HUES6 (cell line): ENCODE measurements around the gene CCNY.
"Not testable (repeated sequence)": the region's sequence is repeated elsewhere in the genome, so short reads cannot be mapped to it uniquely, and the experiment has no call there.

Experiments used
- H3K27ac ChIP-seq: 2 replicates; pipeline ENCODE4 v1.7.0; 2013; ENCODE audit warnings: low read depth, mild to moderate bottlenecking, low read length, inconsistent platforms
- H3K27me3 ChIP-seq: 2 replicates; pipeline ENCODE4 v1.6.1; 2013; ENCODE audit warnings: low read length; ENCODE audit not compliant: control insufficient read depth, insufficient read depth
- H3K36me3 ChIP-seq: 2 replicates; pipeline ENCODE4 v1.6.1; 2013; ENCODE audit warnings: low read length; ENCODE audit not compliant: control insufficient read depth, insufficient read depth
- H3K4me1 ChIP-seq: 2 replicates; pipeline ENCODE4 v1.6.1; 2013; ENCODE audit warnings: low read length; ENCODE audit not compliant: control insufficient read depth, insufficient read depth
- H3K4me3 ChIP-seq: 2 replicates; pipeline ENCODE4 v1.5.1; 2013; ENCODE audit warnings: low read depth, low read length
- H3K9ac ChIP-seq: one replicate; pipeline ENCODE4 v1.6.1; 2013; ENCODE audit warnings: mild to moderate bottlenecking, low read length
- H3K9me3 ChIP-seq: 2 replicates; pipeline ENCODE4 v1.6.1; 2013; ENCODE audit warnings: low read depth, low read length; ENCODE audit not compliant: control insufficient read depth, insufficient read depth

CCNY gene

DNA sequence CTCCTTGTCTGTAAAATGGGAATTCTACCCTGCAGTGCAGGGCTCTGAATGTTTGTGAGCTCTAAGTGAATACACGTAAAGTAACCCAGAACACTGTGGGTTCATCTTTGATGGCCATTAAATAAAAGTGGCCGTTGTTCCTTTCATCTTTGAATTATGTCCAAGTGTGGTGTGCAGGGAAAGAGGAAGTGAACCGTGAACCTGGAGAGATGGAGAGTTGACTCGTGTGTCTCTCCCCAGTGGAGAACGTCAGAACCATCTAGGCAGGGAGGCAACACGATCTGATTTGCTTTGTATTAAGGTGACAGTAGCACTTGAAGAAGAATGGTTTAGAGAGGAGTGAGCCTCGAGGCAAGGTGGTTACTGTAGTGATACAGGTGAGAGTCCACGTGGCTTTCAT, 175.3 kb downstream of the CCNY start:
- Histone ChIP-seq H3K27me3 (no peaks in the 10 kb centered on the region), H3K4me3 (no peak overlapping the region), H3K36me3 (peaks cover 3% of the 10 kb centered on the region; the same call in 1 of the 2 replicates), H3K9ac (no peak overlapping the region), H3K4me1 (no peaks in the 10 kb centered on the region), H3K9me3 (no peaks in the 10 kb centered on the region), H3K27ac (no peak overlapping the region)

DNA sequence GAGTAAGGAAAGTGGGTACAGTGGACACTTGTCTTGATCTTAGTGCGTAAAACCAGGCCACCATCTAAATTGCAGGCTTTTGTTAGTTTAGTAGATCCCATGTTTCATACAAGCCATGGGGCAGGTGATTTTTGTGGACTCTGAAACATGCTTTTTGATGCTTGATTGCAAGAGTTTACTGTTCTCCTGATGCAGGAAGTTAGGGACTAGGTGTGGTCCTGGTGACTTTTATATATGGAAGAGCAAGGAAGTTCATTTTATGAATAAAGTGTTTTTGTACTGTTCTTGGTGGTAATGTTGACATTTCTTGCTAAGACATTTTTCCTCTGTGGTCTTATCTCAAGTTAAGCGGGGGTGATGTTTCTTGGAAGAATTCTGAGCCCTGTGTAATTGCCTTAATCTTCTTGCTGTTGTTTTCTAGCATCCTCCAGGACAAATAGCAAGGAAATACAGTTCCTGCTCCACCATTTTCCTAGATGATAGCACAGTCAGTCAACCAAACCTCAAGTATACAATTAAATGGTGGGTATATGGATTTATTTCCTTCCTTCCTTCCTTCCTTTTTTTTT, 179.9 kb downstream of the CCNY start:
- no peak overlapping the region for H3K9ac ChIP-seq
- H3K4me3 ChIP-seq, result no peak overlapping the region
- H3K27ac ChIP-seq, result no peak overlapping the region
- no peaks in the 10 kb centered on the region for H3K36me3 ChIP-seq
- H3K4me1 ChIP-seq, result peaks cover 20% of the 10 kb centered on the region
- no peaks in the 10 kb centered on the region for H3K27me3 ChIP-seq
- H3K9me3 ChIP-seq, result no peaks in the 10 kb centered on the region

DNA sequence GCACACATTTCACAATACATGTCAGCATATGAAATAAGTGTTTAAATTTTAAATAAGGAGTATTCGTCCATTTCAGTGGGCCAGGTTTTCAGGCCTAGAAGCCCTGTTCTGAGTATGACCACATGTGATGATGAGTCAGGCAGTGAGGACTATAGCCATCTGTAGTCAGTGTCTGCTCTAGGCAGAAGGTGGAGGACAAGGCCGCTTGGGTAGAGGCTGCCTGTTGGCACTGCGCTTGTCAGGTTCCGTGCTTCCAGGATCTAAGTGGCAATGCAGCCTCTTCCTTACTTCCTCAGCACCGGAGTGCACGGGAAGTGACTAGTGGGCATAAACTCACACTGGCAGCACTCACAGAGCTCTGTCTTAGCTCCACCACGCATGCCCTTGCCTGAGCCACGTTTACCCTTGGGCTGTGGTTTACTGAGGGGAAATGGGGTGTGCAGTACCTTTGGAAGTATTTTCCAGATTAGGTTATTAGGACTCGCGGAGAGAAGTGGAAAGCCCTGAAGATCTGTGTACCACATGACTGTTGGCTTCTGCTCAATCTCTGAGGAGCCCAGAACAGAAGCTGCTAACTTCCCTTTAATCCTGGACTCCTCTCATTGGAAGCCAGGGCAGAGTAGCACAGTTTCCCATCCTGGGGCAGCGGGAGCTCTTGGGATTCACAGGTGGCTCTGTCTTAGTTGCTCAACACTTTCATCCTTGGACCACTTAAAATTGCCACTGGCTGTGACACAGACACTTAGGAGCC, 181.3 kb downstream of the CCNY start:
- Histone ChIP-seq H3K27me3 (no peaks in the 10 kb centered on the region), H3K9me3 (no peaks in the 10 kb centered on the region), H3K27ac (no peak overlapping the region), H3K9ac (no peak overlapping the region), H3K36me3 (no peaks in the 10 kb centered on the region), H3K4me3 (no peak overlapping the region), H3K4me1 (peaks cover 20% of the 10 kb centered on the region)

DNA sequence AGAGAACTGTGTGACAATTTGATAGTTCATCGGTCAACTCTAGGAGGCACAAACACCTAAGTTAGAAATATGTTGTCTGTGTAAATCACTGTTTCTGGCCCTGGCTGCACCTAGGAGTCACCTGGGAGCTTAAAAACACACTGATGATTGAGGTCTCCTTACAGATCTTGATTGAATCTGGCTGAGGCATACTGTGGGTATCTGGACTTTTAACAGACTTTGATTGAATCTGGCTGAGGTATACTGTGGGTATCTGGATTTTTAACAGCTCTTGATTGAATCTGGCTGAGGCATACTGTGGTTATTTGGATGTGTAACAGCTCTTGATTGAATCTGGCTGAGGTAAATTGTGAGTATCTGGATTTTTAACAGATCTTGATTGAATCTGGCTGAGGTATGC, 181.9 kb downstream of the CCNY start:
- H3K27me3 ChIP-seq, H3K4me3 ChIP-seq, H3K9ac ChIP-seq, H3K27ac ChIP-seq, H3K36me3 ChIP-seq, H3K9me3 ChIP-seq: not testable (repeated sequence)
- H3K4me1 ChIP-seq, result peaks cover 20% of the 10 kb centered on the region

DNA sequence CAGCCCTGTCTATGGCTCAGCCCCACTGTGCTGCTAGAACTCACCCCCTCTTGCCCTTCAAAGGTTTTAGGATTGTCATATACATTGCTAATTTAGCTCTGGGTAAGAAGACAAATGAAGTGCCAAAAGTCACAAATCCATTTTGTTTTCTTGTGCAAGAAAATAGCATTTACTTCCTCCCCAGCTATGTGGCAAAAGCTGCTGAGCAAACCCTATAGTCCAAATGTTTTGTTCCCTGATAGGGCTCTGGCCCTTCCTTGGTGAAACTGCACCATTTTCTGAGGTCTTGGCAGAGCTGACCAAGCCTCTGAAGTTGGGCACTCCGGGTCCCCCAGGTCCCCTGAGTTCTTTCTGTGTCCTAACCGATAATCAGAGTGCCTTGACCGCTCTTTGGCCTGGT, 184.7 kb downstream of the CCNY start:
- H3K27me3 ChIP-seq, result no peaks in the 10 kb centered on the region
- H3K27ac ChIP-seq, result no peak overlapping the region
- no peak overlapping the region for H3K4me3 ChIP-seq
- H3K9me3 ChIP-seq, result no peaks in the 10 kb centered on the region
- H3K9ac ChIP-seq, result no peak overlapping the region
- H3K4me1 ChIP-seq, result peaks cover 20% of the 10 kb centered on the region
- H3K36me3 ChIP-seq, result no peaks in the 10 kb centered on the region

DNA sequence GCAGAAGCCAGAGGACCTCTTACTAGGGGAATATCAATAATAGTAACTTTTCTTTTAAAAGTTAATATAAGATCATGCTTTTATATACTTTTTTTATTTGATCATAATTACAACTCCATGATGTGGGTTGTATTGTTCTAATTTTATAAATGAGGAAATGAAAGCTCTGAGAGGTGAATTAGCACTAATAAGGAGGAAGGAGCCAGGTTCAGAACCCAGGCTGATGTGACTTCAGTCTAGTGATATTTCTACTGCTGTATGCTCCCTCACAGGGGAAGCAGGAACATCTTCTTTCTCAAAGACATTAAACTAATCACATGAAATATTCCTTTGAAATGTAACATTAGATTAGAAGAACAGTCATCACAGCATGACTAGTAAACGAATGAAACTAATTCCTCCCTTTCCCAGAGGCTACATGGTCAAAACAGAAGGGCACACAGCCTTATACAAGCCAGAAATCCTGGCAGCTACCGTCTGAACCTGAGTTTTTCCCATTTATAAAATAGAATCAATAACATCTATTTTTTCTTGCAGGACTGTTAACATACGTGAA, 187.4 kb downstream of the CCNY start:
- Histone ChIP-seq H3K9me3 (no peaks in the 10 kb centered on the region), H3K4me3 (no peak overlapping the region), H3K27ac (no peak overlapping the region), H3K36me3 (no peaks in the 10 kb centered on the region), H3K9ac (no peak overlapping the region), H3K4me1 (peaks cover 20% of the 10 kb centered on the region), H3K27me3 (no peaks in the 10 kb centered on the region)

DNA sequence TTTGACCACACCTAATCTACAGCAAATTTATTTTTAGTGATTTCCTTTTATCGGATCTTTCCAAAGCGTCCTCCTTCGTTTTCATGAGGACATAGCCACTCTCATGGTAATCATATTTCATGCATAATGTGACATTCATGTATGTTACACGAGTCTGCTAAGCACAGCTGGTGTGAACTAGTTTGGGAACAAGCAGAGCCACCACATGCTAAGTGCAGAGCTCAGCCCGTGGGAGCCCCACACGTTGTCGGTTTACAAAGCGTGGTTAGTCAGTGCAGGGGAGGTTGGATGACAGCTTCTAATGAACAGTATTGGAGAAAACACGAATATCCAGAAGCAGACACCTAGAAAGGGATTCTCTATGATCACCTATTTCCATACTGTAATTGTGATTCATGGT, 190.4 kb downstream of the CCNY start:
- no peak overlapping the region for H3K9ac ChIP-seq
- H3K27ac ChIP-seq, result no peak overlapping the region
- no peaks in the 10 kb centered on the region for H3K9me3 ChIP-seq
- no peaks in the 10 kb centered on the region for H3K4me1 ChIP-seq
- H3K27me3 ChIP-seq, result no peaks in the 10 kb centered on the region
- H3K4me3 ChIP-seq, result no peak overlapping the region
- peaks cover 16% of the 10 kb centered on the region for H3K36me3 ChIP-seq

DNA sequence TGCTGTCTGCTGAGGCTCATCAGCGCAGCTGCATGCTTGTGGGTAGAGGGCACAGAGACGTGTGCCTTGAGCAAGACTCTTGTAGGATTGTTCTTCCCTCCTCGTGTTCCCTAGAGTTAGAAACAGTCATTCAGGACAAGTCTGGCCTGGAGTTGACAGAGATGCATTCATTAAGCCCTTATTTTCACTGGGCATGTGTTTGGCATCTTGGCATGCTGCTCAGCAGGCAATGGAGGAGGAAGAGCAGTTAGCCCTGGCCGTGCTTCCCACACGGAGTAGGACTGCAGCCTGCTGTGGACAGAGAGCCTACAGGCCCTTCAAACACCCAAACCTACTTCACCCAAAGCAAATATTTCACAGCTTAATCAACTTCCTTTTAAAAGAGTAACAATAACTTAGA, 195.8 kb downstream of the CCNY start:
- Histone ChIP-seq H3K27ac (no peak overlapping the region), H3K9ac (no peak overlapping the region), H3K9me3 (peaks cover 22% of the 10 kb centered on the region), H3K4me1 (no peaks in the 10 kb centered on the region), H3K4me3 (no peak overlapping the region), H3K36me3 (peaks cover 61% of the 10 kb centered on the region), H3K27me3 (no peaks in the 10 kb centered on the region)

DNA sequence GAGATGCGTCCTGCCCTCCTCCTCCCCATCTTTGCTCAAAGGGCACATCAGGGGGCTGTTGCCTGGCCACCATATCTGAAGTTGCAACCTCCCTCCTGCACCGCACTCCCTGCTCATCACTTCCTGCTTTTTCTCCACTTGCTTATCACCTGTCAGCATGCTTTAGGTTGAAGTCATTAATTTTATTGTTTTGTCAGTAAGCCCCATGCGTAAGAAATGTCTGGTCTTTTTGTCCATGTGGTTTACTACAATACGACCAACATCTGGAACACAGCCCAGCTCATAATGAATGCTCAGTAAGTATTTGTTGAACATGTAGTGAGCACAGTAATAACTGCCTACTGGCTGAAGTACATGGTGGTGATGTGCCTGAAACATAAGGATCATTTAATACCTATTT, 197.3 kb downstream of the CCNY start:
- Histone ChIP-seq H3K27ac (no peak overlapping the region), H3K4me1 (no peaks in the 10 kb centered on the region), H3K27me3 (no peaks in the 10 kb centered on the region), H3K36me3 (peaks cover 67% of the 10 kb centered on the region), H3K9me3 (peaks cover 30% of the 10 kb centered on the region), H3K4me3 (no peak overlapping the region), H3K9ac (no peak overlapping the region)

DNA sequence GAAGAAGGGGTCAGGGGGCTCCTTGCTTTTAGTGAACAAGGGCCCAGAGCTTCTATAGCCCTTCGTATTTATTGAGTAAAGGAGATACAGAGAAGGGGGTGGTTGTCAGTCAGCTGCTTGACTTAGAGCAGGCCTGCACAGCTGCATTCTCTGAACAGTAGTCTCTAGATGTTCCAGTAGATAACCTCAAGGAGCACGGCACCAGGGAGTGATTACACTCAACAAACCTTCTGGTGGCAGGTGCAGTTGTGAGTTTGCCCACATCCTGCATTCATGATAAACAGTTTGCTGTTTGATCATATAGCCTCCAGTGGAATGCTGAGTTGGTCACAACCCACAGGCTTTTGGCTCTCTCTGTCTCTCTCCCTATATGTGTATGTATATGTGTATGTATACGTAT, 198.8 kb downstream of the CCNY start:
- Histone ChIP-seq H3K27me3 (no peaks in the 10 kb centered on the region), H3K27ac (no peak overlapping the region), H3K9me3 (peaks cover 30% of the 10 kb centered on the region), H3K9ac (no peak overlapping the region), H3K4me1 (no peaks in the 10 kb centered on the region), H3K4me3 (no peak overlapping the region), H3K36me3 (peaks cover 64% of the 10 kb centered on the region)

DNA sequence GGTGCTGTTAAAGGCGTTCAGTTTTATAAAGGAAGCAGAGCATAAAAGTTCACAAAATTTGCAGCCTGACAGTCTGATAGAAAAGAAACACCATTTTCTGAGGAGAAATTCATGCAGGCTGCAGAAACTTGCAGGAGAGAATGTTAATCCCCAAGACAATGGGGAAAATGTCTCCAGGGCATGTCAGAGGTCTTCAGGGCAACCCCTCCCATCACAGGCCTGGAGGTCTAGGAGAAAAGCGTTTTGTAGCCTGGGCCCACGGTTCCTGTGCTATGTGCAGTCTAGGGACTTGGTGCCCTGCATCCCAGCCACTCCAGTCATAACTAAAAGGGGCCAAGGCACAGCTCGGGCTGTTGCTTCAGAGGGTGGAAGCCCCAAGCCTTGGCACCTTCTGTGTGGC, 200.5 kb downstream of the CCNY start:
- Histone ChIP-seq H3K27ac (no peak overlapping the region), H3K9me3 (peaks cover 30% of the 10 kb centered on the region), H3K4me1 (no peaks in the 10 kb centered on the region), H3K27me3 (no peaks in the 10 kb centered on the region), H3K9ac (no peak overlapping the region), H3K36me3 (peaks cover 51% of the 10 kb centered on the region), H3K4me3 (no peak overlapping the region)
